NCI-H1436 (cell line): Measurements from ENCODE around the gene SLC25A12.
"Not testable (repeated sequence)": the region's sequence is repeated elsewhere in the genome, so short reads cannot be mapped to it uniquely, and the experiment has no call there.

Source experiments
- DNase-seq: peaks from one replicate; lab custom pipeline; 2025; lab: John Stamatoyannopoulos, UW

SLC25A12 gene

GRCh38 chr2:171789956-171790355 lies 104.1 kb downstream of the SLC25A12 start:
- no peak for DNase-seq

GRCh38 chr2:171788316-171788993 lies 105.6 kb downstream of the SLC25A12 start:
- no peak for DNase-seq

- DNase-seq: no peak
Observed at GRCh38 chr2:171787333-171788072, 106.5 kb downstream of the SLC25A12 start.

- no peak for DNase-seq
Observed at GRCh38 chr2:171785450-171785849, 108.6 kb downstream of the SLC25A12 start.

GRCh38 chr2:171778515-171778914 lies 115.5 kb downstream of the SLC25A12 start:
- DNase-seq: no peak

- not testable (repeated sequence) for DNase-seq
Observed at GRCh38 chr2:171774581-171774980, 119.5 kb downstream of the SLC25A12 start.

- DNase-seq: no peak
Observed at GRCh38 chr2:171772373-171772772, 121.7 kb downstream of the SLC25A12 start.

- no peak for DNase-seq
Observed at GRCh38 chr2:171771463-171771862, 122.6 kb downstream of the SLC25A12 start.

GRCh38 chr2:171763602-171764001 lies 130.4 kb downstream of the SLC25A12 start:
- no peak for DNase-seq

- no peak for DNase-seq
Observed at GRCh38 chr2:171762879-171763573, 131.0 kb downstream of the SLC25A12 start.

- not testable (repeated sequence) for DNase-seq
Observed at GRCh38 chr2:171761176-171761575, 132.9 kb downstream of the SLC25A12 start.

- DNase-seq: not testable (repeated sequence)
Observed at GRCh38 chr2:171758762-171759161, 135.3 kb downstream of the SLC25A12 start.

GRCh38 chr2:171754254-171754939 lies 139.6 kb downstream of the SLC25A12 start:
- no peak for DNase-seq

GRCh38 chr2:171747371-171747770 lies 146.7 kb downstream of the SLC25A12 start:
- no peak for DNase-seq

GRCh38 chr2:171745806-171746205 lies 148.2 kb downstream of the SLC25A12 start:
- DNase-seq: no peak

GRCh38 chr2:171745141-171745540 lies 148.9 kb downstream of the SLC25A12 start:
- DNase-seq: no peak

- DNase-seq: no peak
Observed at GRCh38 chr2:171742760-171743159, 151.3 kb downstream of the SLC25A12 start.

- no peak for DNase-seq
Observed at GRCh38 chr2:171741189-171741588, 152.9 kb downstream of the SLC25A12 start.

GRCh38 chr2:171735991-171736710 lies 157.9 kb downstream of the SLC25A12 start:
- no peak for DNase-seq
